ENCODE measurements around the gene HES7. TPM values are rescaled to one million over a fixed set of nuclear protein-coding genes. Genes with fewer than 3 reads are reported as not detected.

The HES7 gene
- total RNA-seq, 1 experiment from 2014 or later: 0.61 TPM

DNA sequence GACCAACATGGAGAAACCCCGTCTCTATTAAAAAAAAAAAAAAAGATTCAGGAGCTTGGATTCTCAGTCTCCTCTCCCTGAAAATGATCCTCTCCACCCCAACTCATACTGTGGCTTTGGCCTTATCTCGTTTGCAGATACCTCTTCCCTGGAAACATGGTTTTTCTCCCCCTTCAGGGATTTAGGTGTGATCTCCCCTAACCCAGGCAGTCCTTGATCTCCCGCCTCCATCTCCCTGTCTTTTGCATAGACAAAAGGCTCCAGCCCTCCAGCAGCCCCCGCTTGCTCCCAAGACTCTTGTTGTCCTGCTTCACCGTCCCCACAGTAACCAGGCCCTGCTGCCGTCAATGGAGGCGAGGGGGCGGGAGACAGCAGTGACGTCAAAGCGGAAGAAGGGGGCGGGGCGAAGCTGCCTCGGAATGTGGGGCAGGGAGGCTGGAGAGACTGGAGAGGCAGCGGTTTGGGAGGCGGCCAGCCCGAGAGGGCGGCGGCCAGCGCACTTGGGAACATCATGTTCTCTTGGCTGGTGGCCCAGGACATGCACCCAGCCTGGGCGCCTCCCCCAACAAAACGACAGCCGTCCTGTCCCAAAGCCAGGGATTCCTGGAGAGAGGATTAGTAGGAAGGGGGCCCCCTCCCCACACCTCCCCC lies 30.2 kb upstream of the HES7 start (continued):
- TF ChIP-seq TCF7L2 (IDR thresholded peaks at IDR 0.05; ENCODE audit: borderline replicate concordance, extremely low read depth, insufficient read depth, insufficient read length) (peak; percentile 36), SRF (IDR thresholded peaks at IDR 0.05; ENCODE audit: low read depth) (no peak), ZFX (IDR thresholded peaks at IDR 0.05) (0 out of 2 replicates have a peak, but pooled peaks have one; percentile 32), JUND (IDR thresholded peaks at IDR 0.05) (no peak), SP1 (IDR thresholded peaks at IDR 0.05; ENCODE audit: low read depth) (peak; percentile 94)

DNA sequence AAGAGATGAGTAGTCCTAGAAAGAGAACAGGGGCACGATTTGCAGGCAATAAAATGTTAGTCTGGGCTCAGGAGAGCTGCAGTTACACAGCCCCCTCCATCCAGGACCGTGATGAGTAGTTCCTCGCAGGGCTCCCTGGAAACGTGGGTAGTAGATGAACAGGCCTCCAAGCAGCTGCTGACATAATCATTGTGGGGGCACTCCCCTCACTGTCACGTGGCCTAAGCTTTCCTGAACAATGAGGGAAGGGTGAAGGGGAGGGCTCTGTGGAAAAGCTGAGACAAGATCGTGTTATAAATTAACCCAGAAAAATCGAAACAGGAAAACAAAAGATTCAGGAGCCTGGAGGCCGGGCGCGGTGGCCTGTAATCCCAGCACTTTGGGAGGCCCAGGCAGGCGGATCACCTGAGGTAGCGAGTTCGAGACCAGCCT lies 29.6 kb upstream of the HES7 start:
- RAD21 ChIA-PET (ENCODE audit: low non-redundant PET in 1 of 2, low total read pairs in 2 of 2, uncharacterized antibody in 2 of 2, unreplicated experiment in 2 of 2): no interaction called here
- POLR2A ChIA-PET: interaction anchor here (1.0 to 9.4 kb wide), 6 partner anchors 14 to 57 kb away, joined by 3 to 95 read pairs (median 4); partner anchors contain the start of genes ALOXE3 and AURKB
- ATAC-seq (no peak), DNase-seq (ENCODE audit: low read depth, low spot score) (no peak)
- H3K27me3 ChIP-seq (ENCODE audit: insufficient read depth, low read length): no peaks in the 10 kb centered on the region
- H3K4me3 ChIP-seq (replicated peaks in 1 of 2; ENCODE audit: low read depth in 1 of 2, low read length in 2 of 2): peak overlapping the region; percentile 48 to 95
- H4K20me1 ChIP-seq (ENCODE audit: insufficient read depth): no peaks in the 10 kb centered on the region
- peak overlapping the region; percentile 77 for H3K27ac ChIP-seq (ENCODE audit: low read depth, low read length)
- BruUV-seq (replicated peaks): no TSS peak
- peaks cover 13 to 19% of the 10 kb centered on the region in 2 experiments for H3K36me3 ChIP-seq (ENCODE audit: control insufficient read depth in 1 of 2, insufficient read depth in 2 of 2, low read length in 2 of 2)
- H3K79me2 ChIP-seq (ENCODE audit: insufficient read depth, low read length): peaks cover 57% of the 10 kb centered on the region
- no peaks in the 10 kb centered on the region for H3K9me2 ChIP-seq (ENCODE audit: insufficient read depth)
- H2AFZ ChIP-seq (ENCODE audit: low read depth, low read length, poor library complexity, severe bottlenecking): no peak overlapping the region
- CTCF ChIA-PET: interaction anchor here (1.4 to 1.6 kb wide), 2 partner anchors 34 to 60 kb away, joined by 4 read pairs; no protein-coding TSS in a partner anchor
- peak overlapping the region; percentile 99 for H3K9ac ChIP-seq (ENCODE audit: low read length)
- H3K9me3 ChIP-seq (ENCODE audit: control insufficient read depth in 1 of 2, insufficient read depth in 1 of 2, low read depth in 1 of 2, low read length in 2 of 2): no peaks in the 10 kb centered on the region
- H3K4me1 ChIP-seq (ENCODE audit: control insufficient read depth in 1 of 2, insufficient read depth in 2 of 2, low read length in 2 of 2): peaks cover 42 to 75% of the 10 kb centered on the region in 2 experiments
- peak overlapping the region; percentile 100 for H3K4me2 ChIP-seq (ENCODE audit: low read length)
- intact Hi-C loops (cut with micrococcal nuclease): no loop called here
- no peak for TF ChIP-seq EZH2 (IDR thresholded peaks at IDR 0.05)
- TF ChIP-seq, protein P1, sequence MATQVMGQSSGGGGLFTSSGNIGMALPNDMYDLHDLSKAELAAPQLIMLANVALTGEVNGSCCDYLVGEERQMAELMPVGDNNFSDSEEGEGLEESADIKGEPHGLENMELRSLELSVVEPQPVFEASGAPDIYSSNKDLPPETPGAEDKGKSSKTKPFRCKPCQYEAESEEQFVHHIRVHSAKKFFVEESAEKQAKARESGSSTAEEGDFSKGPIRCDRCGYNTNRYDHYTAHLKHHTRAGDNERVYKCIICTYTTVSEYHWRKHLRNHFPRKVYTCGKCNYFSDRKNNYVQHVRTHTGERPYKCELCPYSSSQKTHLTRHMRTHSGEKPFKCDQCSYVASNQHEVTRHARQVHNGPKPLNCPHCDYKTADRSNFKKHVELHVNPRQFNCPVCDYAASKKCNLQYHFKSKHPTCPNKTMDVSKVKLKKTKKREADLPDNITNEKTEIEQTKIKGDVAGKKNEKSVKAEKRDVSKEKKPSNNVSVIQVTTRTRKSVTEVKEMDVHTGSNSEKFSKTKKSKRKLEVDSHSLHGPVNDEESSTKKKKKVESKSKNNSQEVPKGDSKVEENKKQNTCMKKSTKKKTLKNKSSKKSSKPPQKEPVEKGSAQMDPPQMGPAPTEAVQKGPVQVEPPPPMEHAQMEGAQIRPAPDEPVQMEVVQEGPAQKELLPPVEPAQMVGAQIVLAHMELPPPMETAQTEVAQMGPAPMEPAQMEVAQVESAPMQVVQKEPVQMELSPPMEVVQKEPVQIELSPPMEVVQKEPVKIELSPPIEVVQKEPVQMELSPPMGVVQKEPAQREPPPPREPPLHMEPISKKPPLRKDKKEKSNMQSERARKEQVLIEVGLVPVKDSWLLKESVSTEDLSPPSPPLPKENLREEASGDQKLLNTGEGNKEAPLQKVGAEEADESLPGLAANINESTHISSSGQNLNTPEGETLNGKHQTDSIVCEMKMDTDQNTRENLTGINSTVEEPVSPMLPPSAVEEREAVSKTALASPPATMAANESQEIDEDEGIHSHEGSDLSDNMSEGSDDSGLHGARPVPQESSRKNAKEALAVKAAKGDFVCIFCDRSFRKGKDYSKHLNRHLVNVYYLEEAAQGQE (IDR thresholded peaks at IDR 0.05; ENCODE audit: low read depth): no peak
- TF ChIP-seq, protein P2, sequence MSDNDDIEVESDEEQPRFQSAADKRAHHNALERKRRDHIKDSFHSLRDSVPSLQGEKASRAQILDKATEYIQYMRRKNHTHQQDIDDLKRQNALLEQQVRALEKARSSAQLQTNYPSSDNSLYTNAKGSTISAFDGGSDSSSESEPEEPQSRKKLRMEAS (IDR thresholded peaks at IDR 0.05): peak; percentile 58
